GM19468 (cell line): ENCODE measurements around the gene PKP1.
"Not testable (repeated sequence)": the region's sequence is repeated elsewhere in the genome, so short reads cannot be mapped to it uniquely, and the experiment has no call there.

ENCODE experiments used
- ATAC-seq: cut with Tn5 transposase; IDR thresholded peaks from one replicate; pipeline ENCODE4 v1.9.1; 2021; ENCODE audit warnings: mild to moderate bottlenecking, moderate library complexity, moderate number of reproducible peaks; ENCODE audit not compliant: unreplicated experiment; ENCODE audit errors: extremely low read depth

The PKP1 gene, protein sequence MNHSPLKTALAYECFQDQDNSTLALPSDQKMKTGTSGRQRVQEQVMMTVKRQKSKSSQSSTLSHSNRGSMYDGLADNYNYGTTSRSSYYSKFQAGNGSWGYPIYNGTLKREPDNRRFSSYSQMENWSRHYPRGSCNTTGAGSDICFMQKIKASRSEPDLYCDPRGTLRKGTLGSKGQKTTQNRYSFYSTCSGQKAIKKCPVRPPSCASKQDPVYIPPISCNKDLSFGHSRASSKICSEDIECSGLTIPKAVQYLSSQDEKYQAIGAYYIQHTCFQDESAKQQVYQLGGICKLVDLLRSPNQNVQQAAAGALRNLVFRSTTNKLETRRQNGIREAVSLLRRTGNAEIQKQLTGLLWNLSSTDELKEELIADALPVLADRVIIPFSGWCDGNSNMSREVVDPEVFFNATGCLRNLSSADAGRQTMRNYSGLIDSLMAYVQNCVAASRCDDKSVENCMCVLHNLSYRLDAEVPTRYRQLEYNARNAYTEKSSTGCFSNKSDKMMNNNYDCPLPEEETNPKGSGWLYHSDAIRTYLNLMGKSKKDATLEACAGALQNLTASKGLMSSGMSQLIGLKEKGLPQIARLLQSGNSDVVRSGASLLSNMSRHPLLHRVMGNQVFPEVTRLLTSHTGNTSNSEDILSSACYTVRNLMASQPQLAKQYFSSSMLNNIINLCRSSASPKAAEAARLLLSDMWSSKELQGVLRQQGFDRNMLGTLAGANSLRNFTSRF

DNA sequence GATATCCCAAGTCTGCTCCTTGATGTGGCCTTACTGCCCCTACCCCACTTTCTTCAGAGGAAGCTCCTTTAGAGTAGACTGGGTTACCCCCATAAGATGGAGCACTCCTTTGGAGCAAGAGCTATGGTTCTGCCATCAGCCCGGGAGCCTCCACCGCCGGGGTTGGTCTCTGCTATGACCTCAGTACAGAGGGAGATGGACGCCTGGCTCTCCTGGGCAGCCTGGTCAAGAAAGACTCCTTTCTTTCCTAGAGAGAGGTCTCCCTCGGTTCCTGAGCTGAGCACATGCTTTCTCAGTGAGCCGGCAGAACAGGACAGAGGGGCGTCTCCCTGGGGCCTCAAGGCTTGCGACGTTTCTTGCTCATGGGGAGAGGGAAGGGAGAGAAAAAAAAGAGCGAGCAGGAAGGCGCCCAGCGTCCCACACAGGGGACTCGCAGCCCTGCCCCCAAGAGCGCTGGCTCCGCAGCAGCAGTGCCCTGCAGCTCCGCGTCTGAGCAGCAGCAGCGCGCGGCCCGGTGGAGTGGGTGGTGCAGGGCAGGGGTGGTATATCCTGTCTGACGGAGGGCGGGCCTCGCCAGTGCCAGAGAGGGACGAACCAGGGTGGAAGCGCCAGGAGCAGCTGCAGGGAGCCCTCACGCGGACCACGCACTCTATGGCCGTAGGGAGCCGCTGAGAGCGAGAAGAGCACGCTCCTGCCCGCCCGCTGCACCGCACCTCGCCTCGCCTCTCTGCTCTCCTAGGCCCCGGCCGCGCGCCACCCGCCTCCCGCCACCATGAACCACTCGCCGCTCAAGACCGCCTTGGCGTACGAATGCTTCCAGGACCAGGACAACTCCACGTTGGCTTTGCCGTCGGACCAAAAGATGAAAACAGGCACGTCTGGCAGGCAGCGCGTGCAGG lies at the start of gene PKP1:
TSS of gene PKP1 (plus strand) at position 576 of the 899 bp plus-strand sequence. CDS start at position 773, 197 bp downstream.
- no peak for ATAC-seq

DNA sequence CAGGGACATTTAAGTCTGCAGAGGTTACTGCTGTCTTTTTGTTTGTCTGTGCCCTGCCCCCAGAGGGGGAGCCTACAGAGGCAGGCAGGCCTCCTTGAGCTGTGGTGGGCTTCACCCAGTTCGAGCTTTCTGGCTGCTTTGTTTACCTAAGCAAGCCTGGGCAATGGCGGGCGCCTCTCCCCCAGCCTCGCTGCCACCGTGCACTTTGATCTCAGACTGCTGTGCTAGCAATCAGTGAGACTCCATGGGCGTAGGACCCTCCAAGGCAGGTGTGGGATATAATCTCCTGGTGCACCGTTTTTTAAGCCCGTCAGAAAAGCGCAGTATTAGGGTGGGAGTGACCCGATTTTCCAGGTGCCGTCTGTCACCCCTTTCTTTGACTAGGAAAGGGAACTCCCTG lies 43.7 kb upstream of the PKP1 start:
- ATAC-seq, result not testable (repeated sequence)

DNA sequence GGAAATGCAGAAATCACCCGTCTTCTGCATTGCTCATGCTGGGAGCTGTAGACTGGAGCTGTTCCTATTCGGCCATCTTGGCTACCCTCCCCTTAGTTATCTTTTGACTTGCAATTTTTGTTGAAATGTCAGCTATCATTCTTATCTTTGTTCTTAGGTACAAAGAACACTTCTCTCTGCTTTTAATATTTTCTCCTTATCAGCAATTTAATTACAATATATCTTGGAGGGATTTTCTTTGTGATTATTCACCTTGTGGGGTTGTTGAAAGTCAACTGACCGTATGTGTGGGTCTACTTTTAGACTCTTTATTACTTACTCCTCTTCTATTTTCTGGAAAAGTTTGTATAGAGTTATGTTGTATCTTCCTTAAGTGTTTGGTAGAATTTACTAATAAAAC lies 43.1 kb upstream of the PKP1 start:
- no peak for ATAC-seq

DNA sequence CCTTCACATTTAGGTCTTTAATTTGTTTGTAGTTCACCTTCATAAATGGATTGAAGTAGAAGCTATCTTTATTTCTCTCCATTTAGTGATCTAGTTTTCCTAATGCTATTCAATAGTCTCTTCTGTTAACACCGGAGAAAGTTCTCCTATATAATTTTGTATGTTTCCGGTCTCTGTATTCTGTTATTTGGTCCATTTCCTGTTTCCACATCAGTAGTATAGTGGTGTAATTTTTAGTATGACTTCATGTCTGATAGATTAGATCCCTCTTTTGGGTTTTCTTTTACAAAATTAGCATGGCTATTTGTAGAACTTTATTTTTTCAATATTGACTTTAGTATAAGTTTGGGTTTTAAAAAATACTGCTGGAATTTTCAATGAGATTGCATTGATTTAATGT lies 41.6 kb upstream of the PKP1 start:
- ATAC-seq, result no peak

DNA sequence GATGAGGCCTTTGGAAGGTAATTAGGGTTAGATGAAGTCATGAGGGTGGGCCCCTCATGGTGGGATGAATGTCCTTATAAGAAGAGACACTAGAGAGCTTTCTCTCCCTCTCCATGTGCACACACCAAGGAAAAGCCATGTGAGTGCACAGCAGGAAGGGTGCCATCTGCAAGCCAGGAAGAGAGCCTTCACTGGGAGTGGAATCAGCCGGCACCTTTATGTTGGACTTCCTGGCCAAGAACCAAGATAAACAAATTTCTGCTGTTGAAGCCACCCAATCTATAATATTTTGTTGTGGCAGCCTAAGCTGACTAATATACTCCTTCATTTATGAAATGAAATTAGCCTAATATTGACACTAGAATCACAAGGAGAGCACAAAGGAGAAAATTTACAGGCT lies 38.2 kb upstream of the PKP1 start:
- no peak for ATAC-seq

DNA sequence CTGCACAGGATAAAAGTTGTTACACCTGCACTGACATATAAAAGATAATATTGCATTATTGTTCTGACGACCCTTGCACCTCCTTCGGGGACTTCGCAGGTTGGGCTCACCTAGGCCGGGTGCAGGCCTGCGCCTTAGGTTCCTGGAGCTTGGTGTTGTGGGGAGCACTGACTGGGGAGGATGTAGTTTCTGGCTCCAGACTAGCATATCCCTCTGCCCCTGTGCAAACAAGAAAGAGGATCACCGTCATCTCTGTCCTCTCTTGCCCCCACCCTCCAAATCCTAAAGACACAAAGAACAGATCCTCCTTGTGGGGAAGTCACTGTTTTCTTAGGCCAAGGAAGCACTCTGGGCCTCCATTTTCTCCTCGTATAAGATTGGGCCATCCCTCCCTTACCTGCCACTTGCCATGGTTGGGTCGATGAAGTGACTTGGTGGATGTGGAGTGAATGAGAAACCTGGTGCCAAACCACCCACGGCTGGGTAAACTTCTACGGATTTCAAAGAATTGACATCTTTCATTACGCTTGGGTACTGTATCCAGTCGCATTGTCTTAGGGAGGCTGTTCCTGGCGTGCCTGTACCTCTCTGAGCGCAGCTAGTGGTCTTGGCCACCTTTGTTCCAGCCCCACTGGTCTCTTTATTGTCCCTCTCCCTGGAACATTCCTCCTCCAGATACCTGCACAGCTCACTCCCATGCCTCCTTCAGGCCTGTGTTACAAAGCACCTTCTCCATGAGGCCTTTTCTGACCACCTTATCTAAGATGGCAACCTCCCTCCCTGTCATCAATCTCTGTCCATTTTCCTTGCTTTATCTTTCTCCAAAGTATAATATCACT lies 34.4 kb upstream of the PKP1 start:
- ATAC-seq, result no peak

DNA sequence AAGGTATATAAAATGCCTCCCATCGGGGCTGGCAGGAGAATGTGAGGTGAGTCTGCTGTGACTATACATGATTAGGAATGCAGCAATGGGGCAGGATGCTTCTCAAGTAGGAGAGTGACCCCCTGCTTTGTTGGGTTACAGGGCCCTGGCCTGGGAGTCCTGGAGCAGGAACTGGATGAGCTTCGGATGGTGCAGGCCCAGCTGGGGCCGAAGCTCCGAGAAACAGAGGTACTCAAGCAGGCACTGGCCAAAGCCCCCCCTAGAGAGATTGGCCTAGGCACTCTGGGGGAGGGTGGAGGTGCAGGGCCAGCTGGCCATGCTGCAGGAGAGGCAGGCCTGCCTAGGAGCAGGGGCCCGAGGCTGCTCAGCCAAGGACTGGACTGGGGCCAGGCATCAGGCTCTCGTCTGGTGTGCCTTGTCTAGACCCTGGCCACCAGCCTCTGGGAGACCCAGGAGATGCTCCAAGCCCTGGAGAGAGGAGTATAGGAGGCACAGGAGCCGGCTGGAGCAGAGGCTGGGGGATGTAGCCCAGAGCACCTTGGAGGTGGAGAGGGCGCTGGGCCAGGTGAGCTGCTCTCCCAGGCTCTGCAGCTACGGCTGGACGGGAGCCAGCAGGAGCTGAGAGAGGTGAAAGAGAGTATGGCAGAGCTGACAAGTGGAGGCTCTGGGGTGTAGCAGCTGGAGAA lies 32.8 kb upstream of the PKP1 start:
- no peak for ATAC-seq

DNA sequence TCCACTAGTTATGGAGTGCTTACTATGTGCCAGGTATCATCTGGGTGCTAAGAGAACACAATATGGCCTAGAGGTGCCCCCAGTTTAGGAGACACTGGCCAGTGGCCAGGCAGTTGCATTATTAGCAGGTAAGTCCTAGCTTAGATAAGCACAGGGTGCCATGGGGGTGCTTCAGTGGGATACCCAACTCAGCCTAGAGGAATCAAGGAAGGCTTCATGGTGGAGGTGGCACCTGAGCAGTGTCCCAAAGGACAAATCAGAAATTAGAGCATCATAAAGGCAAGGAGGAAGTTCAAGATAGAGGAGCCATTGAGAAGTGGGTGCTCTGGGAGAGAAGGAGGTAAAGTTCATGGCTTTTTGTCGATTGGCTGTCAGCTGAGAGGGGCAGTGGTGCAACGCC lies 31.9 kb upstream of the PKP1 start:
- no peak for ATAC-seq

DNA sequence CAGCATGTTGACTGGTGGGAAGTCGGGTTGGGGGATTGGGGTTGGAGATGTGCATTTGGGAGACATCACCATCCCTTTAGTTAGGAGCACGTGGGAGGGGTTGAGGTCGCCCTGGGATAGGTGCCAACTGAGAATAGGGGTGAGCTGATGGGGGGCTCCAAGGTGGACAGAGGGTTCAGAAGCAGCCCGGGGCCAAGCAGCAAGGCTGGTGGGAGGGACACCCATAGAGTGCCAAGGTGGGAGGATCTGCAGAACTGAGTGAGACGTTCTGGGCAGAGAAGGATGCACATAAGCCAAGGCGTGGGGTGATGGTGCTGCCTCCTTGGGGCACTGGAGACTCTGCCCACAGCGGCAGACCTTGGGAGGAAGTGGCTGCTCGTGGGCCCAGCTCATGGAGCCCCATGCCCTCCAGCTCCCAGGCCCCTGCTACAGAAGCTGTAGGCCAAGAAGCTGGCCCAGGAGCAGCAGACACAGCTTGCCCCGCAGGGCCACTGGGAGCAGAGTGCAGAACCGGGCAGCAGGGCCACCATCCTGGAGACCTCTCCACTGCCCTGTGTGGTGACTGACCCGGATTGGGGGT lies 31.4 kb upstream of the PKP1 start:
- no peak for ATAC-seq

DNA sequence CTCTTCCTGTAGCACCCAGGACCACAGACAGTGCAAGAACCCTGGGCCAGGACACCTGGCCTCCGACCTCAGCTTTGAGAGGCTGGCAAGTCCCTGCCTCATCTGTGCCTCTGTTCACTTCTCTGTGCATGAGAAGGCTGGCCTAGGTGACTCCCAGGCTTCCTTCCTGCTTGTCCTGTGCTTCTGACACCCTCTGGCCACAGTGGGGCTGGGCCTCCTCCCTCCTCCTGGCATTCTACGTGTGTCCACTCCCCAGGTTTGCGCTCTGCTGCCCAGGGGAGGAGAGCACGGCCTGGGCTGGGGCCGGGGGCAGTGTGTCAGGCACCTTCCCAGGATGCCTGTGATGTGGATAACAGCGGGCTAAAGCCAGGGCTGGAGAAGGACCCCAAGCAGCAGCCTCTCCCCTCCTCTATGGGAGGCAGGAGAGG lies 30.3 kb upstream of the PKP1 start:
- ATAC-seq, result no peak

DNA sequence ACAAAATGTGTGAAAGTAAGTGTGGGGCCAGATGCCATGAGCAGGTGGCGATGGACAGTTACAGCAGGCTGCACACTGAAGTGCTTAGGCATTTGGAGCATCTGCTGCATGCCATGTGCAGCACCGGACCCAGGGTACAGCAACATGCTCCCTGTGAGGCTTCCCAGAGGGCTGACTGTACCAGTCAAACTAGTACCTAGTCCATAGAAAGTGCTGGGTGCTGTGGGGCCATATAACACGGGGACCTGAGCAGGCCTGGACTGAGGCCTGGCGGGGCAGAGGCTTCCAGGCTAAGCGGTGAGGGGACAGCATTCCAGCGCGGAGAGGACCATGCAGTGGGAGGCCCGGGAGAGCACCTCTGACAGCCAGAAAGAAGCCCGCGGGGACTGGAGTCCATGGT lies 29.9 kb upstream of the PKP1 start:
- ATAC-seq, result no peak

DNA sequence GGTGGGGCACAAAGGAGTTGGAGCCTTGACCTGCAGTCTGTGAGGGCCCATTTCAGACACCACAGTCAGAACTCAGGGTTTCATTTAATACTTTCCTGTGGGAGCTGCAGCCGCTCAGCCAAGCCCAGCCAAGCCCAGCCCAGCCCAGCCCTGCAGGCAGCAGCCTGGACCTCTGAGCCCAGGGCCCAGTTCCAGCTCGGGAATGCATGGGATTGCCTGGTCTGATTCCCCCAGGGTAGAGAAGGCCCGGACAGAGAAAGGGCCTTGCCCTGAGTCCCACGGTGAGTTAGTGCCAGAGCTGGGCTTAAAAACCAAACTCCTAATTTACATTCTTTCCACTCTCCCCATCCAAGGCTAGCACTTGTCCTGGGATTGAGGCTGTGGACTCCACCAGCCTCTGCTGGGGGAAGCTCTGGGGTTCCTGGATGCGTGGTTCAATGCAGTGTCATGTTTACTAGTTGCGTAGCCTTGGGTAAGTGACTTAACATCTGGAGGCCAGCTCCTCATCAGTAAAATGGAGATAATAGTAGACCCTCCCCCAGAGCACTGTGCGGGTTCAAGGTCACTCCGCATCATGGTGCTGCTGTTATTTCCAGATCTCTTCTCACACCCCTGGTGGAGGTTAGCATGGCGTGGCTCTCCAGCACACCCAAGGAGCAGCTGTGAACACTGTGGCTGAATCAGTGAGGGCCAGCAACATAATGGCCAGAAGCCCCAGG lies 29.2 kb upstream of the PKP1 start:
- no peak for ATAC-seq

DNA sequence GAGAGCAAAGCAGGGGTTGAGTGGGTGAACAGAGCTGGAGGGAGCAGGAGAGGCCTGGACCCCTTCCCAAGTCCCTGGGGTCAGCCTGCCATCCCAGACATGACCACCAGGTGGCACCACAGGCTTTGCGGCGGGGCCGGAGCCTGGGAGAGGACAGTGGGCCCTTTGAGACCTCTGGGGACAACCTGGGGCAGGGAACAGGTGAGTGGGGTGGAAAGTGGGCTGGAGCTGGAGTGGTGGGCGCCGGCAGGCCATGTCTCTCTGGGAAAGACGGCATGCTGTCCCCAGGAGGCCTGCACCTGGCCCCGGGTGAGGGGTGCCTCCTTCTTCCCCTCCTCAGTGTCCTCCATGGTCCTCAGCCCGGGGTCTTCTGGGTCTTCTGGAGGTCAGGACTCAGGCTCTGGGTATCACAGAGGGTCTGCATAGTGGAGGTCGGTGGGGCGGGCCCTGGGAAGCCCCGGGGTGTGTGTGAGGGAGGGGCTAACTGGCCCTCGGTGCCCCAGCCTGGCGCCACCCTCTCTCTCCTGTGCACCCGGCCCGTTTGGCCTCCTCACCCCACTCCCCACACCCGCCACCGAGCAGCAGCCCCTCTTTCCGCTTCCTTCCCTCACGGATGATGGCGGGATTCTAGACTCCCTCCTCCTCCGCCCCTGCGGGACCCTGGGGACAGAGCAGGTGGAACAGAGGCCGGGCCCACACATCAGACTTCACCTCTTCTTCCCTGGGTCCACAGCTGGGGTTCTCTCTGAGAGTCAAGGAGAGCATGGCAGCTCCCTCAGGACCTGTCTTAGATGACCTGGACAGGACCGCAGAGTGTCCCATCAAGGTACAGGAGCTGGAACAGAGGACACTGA lies 28.5 kb upstream of the PKP1 start:
- ATAC-seq, result no peak

DNA sequence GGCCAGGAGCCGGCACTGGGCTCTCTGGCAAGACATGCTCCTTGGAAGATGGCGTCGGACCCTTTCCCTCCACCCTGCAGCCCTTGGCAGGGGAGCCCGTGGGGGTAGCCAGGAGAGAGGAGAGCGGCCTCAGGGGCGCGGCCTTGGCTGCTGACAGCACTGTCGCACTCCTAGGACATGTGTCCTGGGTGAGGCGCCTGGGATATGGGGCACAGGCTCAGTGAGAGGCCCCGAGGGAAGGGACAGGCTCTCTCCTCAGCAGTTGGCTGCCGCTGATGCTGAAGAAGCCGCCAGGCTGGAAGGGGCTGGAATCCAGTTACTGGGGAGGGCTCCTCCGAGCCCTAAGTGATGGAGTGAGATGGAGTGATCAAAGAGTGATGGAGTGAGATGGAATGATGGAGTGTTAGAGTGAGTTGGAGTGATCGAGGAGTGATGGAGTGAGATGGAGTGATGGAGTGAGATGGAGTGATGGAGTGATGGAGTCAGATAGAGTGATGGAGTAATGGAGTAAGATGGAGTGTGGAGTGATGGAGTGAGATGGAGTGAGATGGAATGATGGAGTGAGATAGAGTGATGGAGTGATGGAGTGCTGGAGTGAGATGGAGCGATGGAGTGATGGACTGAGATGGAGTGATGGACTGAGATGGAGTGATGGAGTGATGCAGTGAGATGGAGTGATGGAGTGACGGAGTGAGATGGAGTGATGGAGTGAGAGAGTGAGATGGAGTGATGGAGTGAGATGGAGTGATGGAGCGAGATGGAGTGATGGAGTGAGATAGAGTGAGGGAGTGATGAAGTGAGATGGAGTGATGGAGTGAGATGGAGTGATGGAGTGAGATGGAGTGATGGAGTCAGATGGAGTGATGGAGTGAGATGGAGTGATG lies 27.6 kb upstream of the PKP1 start:
- ATAC-seq, result no peak

DNA sequence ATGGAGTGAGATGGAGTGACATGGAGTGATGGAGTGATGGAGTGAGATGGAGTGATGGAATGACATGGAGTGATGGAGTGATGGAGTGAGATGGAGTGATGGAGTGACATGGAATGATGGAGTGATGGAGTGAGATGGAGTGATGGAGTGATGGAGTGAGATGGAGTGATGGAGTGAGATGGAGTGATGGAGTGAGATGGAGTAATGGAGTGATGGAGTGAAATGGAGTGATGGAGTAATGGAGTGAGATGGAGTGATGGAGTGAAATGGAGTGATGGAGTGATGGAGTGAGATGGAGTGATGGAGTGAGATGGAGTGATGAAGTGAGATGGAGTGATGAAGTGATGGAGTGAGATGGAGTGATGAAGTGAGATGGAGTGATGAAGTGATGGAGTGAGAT lies 25.2 kb upstream of the PKP1 start:
- ATAC-seq, result not testable (repeated sequence)

DNA sequence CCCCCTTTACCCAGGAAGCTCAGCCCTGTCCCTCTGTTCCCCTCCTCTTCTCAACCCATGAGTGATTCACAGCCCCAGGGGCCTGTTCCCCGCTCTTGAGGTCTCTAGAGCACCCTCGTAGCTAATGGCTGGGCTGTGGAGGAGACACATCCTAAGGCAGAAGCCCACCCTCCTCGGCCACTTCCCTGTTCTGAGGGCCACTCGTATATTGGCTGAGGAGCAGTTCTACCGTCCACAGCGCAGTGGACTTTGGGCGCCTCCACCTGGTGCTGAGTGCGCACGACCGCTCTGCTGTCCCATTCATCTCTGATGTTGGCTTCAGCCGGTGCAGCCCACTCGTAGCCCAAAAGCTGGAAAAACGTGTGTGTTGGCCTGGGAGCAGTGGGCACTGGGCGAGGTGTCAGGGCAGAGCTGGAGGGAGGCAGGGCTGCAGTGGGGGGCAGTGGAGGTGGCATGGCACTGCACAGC lies 24.5 kb upstream of the PKP1 start:
- no peak for ATAC-seq
